Raji (cell line): ENCODE measurements around the gene MACROD1.

Source experiments
- POLR2A ChIP-seq: IDR thresholded peaks from 2 replicates; pipeline ENCODE4 v1.6.1; 2011; ENCODE audit warnings: low read depth, low read length, control low read depth; ENCODE audit not compliant: insufficient read depth

MACROD1 gene

GRCh38 chr11:64014356-64014755, 151.6 kb downstream of the MACROD1 start:
- TF ChIP-seq POLR2A, result no peak

- no peak for TF ChIP-seq POLR2A
These were observed 152.6 kb downstream of the MACROD1 start for GRCh38 chr11:64013141-64013896.

- TF ChIP-seq POLR2A, result no peak
These were observed 154.5 kb downstream of the MACROD1 start for GRCh38 chr11:64011371-64011770.

- TF ChIP-seq POLR2A, result no peak
These were observed 155.1 kb downstream of the MACROD1 start for GRCh38 chr11:64010783-64011182.

- no peak for TF ChIP-seq POLR2A
These were observed 156.2 kb downstream of the MACROD1 start for GRCh38 chr11:64009710-64010109.

- no peak for TF ChIP-seq POLR2A
These were observed 156.8 kb downstream of the MACROD1 start for GRCh38 chr11:64008914-64009633.

- no peak for TF ChIP-seq POLR2A
These were observed 157.5 kb downstream of the MACROD1 start for GRCh38 chr11:64008283-64008913.

- TF ChIP-seq POLR2A, result no peak
These were observed 158.2 kb downstream of the MACROD1 start for GRCh38 chr11:64007629-64008282.

GRCh38 chr11:64007160-64007628, 158.7 kb downstream of the MACROD1 start:
- TF ChIP-seq POLR2A, result no peak

- no peak for TF ChIP-seq POLR2A
These were observed 159.5 kb downstream of the MACROD1 start for GRCh38 chr11:64006398-64006797.

GRCh38 chr11:64005691-64006090, 160.2 kb downstream of the MACROD1 start:
- no peak for TF ChIP-seq POLR2A

GRCh38 chr11:64004590-64004984, 161.3 kb downstream of the MACROD1 start:
- no peak for TF ChIP-seq POLR2A

GRCh38 chr11:64003807-64004589, 161.9 kb downstream of the MACROD1 start:
- TF ChIP-seq POLR2A, result no peak

GRCh38 chr11:64001484-64002420, 164.2 kb downstream of the MACROD1 start:
- no peak for TF ChIP-seq POLR2A
